Transverse colon (tissue), 3 donors: ENCODE measurements around the gene DTX3.

Source experiments
- POLR2A ChIP-seq: fragments of 450-650 bp; IDR thresholded peaks from one replicate; pipeline ENCODE4 v1.6.1; 2016; ENCODE audit warnings: antibody characterized with exemption, mild to moderate bottlenecking, moderate library complexity
- TF ChIP-seq, protein P1 (sequence below), 5 experiments: fragments of 200-600 bp in 3 of 5; fragments of 450-650 bp in 2 of 5; sonication (generic) in 3 of 5; IDR thresholded peaks; 1 replicate in 2 of 5; 2 replicates in 3 of 5; pipeline ENCODE4 v1.5.1; 2016 to 2017; ENCODE audit warnings: antibody characterized with exemption in 5 of 5, inconsistent platforms in 3 of 5, mild to moderate bottlenecking in 2 of 5, moderate library complexity in 1 of 5

GRCh38 chr12:57640175-57641042 lies 35.8 kb downstream of the DTX3 start:
- no peak for TF ChIP-seq POLR2A
- TF ChIP-seq, protein P1, sequence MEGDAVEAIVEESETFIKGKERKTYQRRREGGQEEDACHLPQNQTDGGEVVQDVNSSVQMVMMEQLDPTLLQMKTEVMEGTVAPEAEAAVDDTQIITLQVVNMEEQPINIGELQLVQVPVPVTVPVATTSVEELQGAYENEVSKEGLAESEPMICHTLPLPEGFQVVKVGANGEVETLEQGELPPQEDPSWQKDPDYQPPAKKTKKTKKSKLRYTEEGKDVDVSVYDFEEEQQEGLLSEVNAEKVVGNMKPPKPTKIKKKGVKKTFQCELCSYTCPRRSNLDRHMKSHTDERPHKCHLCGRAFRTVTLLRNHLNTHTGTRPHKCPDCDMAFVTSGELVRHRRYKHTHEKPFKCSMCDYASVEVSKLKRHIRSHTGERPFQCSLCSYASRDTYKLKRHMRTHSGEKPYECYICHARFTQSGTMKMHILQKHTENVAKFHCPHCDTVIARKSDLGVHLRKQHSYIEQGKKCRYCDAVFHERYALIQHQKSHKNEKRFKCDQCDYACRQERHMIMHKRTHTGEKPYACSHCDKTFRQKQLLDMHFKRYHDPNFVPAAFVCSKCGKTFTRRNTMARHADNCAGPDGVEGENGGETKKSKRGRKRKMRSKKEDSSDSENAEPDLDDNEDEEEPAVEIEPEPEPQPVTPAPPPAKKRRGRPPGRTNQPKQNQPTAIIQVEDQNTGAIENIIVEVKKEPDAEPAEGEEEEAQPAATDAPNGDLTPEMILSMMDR (IDR thresholded peaks at IDR 0.05) = no peak
